NCI-H2227 (cell line): ENCODE measurements around the gene KRTAP5-2.

Experiments used
- DNase-seq: peaks from one replicate; lab custom pipeline; 2025; ENCODE audit not compliant: unreplicated experiment; lab: John Stamatoyannopoulos, UW

The KRTAP5-2 gene

GRCh38 chr11:1568441-1568911 is 29.6 kb downstream of the KRTAP5-2 start:
- peak; percentile 88 for DNase-seq

- no peak for DNase-seq
These were observed 30.4 kb downstream of the KRTAP5-2 start for GRCh38 chr11:1567721-1568100.

- no peak for DNase-seq
These were observed 30.9 kb downstream of the KRTAP5-2 start for GRCh38 chr11:1567052-1567720.

GRCh38 chr11:1566381-1567051 is 31.6 kb downstream of the KRTAP5-2 start:
- DNase-seq, result no peak

- no peak for DNase-seq
These were observed 32.2 kb downstream of the KRTAP5-2 start for GRCh38 chr11:1565904-1566247.

GRCh38 chr11:1565173-1565903 is 32.8 kb downstream of the KRTAP5-2 start:
- DNase-seq, result no peak

- peak; percentile 75 for DNase-seq
These were observed 33.4 kb downstream of the KRTAP5-2 start for GRCh38 chr11:1564535-1565172.

- no peak for DNase-seq
These were observed 34.2 kb downstream of the KRTAP5-2 start for GRCh38 chr11:1563697-1564534.

- no peak for DNase-seq
These were observed 34.9 kb downstream of the KRTAP5-2 start for GRCh38 chr11:1563149-1563638.

GRCh38 chr11:1562469-1563148 is 35.5 kb downstream of the KRTAP5-2 start:
- DNase-seq, result no peak

GRCh38 chr11:1561955-1562354 is 36.1 kb downstream of the KRTAP5-2 start:
- DNase-seq, result no peak

- DNase-seq, result no peak
These were observed 36.8 kb downstream of the KRTAP5-2 start for GRCh38 chr11:1561266-1561665.

- DNase-seq, result no peak
These were observed 37.3 kb downstream of the KRTAP5-2 start for GRCh38 chr11:1560649-1561251.

GRCh38 chr11:1560002-1560648 is 38.0 kb downstream of the KRTAP5-2 start:
- DNase-seq, result no peak

GRCh38 chr11:1559111-1559951 is 38.8 kb downstream of the KRTAP5-2 start:
- DNase-seq, result no peak

GRCh38 chr11:1558775-1559110 is 39.4 kb downstream of the KRTAP5-2 start:
- no peak for DNase-seq

- no peak for DNase-seq
These were observed 40.0 kb downstream of the KRTAP5-2 start for GRCh38 chr11:1557904-1558774.
